ENCODE measurements around the gene DNAI1. TPM values are rescaled to one million over a fixed set of nuclear protein-coding genes. Genes with fewer than 3 reads are reported as not detected.
A peak's percentile ranks its signal among the peaks of the same experiment; 100 is the strongest.

DNAI1 gene
- total RNA-seq, 1 donor from 2014 or later: 1.8 TPM

GRCh38 chr9:34491596-34491995 lies 33.0 kb downstream of the DNAI1 start:
- H3K4me1 ChIP-seq (ENCODE audit: insufficient read depth, low read length): no peaks in the 10 kb centered on the region
- H3K9me3 ChIP-seq (ENCODE audit: insufficient read depth, low read depth, low read length): no peaks in the 10 kb centered on the region
- H3K27me3 ChIP-seq (ENCODE audit: insufficient read depth, low read length): peaks cover 27% of the 10 kb centered on the region
- H3K27ac ChIP-seq (ENCODE audit: low read depth, low read length): no peak overlapping the region
- Mint-ChIP-seq H3K9me3 (ENCODE audit: unreplicated experiment) (peaks cover 4% of the 10 kb centered on the region), H3K27me3 (ENCODE audit: low read depth, unreplicated experiment) (peaks cover 64% of the 10 kb centered on the region), H3K27ac (ENCODE audit: unreplicated experiment) (no peak overlapping the region), H3K36me3 (ENCODE audit: low read depth, unreplicated experiment) (peaks cover 2% of the 10 kb centered on the region), H3K4me1 (ENCODE audit: low read depth, unreplicated experiment) (no peaks in the 10 kb centered on the region), H3K4me3 (ENCODE audit: unreplicated experiment) (no peak overlapping the region)
- H2AFZ ChIP-seq (ENCODE audit: low read depth, low read length): no peak overlapping the region
- H3K4me3 ChIP-seq (ENCODE audit: insufficient read depth, low read depth, low read length): no peak overlapping the region
- no peaks in the 10 kb centered on the region for H3K79me2 ChIP-seq (ENCODE audit: insufficient read depth, low read length)
- no peaks in the 10 kb centered on the region for H4K20me1 ChIP-seq (ENCODE audit: insufficient read depth, low read length)
- no peaks in the 10 kb centered on the region for H3K36me3 ChIP-seq (ENCODE audit: insufficient read depth, low read length)
- TF ChIP-seq CTCF (IDR thresholded peaks at IDR 0.05; ENCODE audit: insufficient read depth, low read depth, low read length): no peak
- no peak for TF ChIP-seq EZH2 (IDR thresholded peaks at IDR 0.05; ENCODE audit: insufficient read depth, low read length)
- no peak overlapping the region for H3K4me2 ChIP-seq (ENCODE audit: low read length)
- FAIRE-seq (no peak), DNase-seq (ENCODE audit: low read depth) (no peak)
- no peak overlapping the region for H3K9ac ChIP-seq (ENCODE audit: low read length)

GRCh38 chr9:34492051-34492450 lies 33.4 kb downstream of the DNAI1 start:
- H3K27me3 Mint-ChIP-seq (ENCODE audit: low read depth, unreplicated experiment): peaks cover 61% of the 10 kb centered on the region
- H3K4me1 Mint-ChIP-seq (ENCODE audit: low read depth, unreplicated experiment): no peaks in the 10 kb centered on the region
- H3K4me3 Mint-ChIP-seq (ENCODE audit: unreplicated experiment): no peak overlapping the region
- H3K9me3 Mint-ChIP-seq (ENCODE audit: unreplicated experiment): peaks cover 4% of the 10 kb centered on the region
- Histone ChIP-seq H3K9ac (ENCODE audit: low read length) (no peak overlapping the region), H3K9me3 (ENCODE audit: insufficient read depth, low read depth, low read length) (no peaks in the 10 kb centered on the region), H3K27ac (ENCODE audit: low read depth, low read length) (no peak overlapping the region), H3K36me3 (ENCODE audit: insufficient read depth, low read length) (no peaks in the 10 kb centered on the region), H3K4me1 (ENCODE audit: insufficient read depth, low read length) (no peaks in the 10 kb centered on the region), H3K79me2 (ENCODE audit: insufficient read depth, low read length) (no peaks in the 10 kb centered on the region), H3K27me3 (ENCODE audit: insufficient read depth, low read length) (peaks cover 27% of the 10 kb centered on the region), H3K4me2 (ENCODE audit: low read length) (no peak overlapping the region), H2AFZ (ENCODE audit: low read depth, low read length) (no peak overlapping the region), H3K4me3 (ENCODE audit: insufficient read depth, low read depth, low read length) (no peak overlapping the region), H4K20me1 (ENCODE audit: insufficient read depth, low read length) (no peaks in the 10 kb centered on the region)
- H3K27ac Mint-ChIP-seq (ENCODE audit: unreplicated experiment): no peak overlapping the region
- TF ChIP-seq CTCF (IDR thresholded peaks at IDR 0.05; ENCODE audit: insufficient read depth, low read depth, low read length): no peak
- DNase-seq (ENCODE audit: low read depth) (no peak), FAIRE-seq (no peak)
- peaks cover 2% of the 10 kb centered on the region for H3K36me3 Mint-ChIP-seq (ENCODE audit: low read depth, unreplicated experiment)

- Mint-ChIP-seq H3K9me3 (ENCODE audit: unreplicated experiment) (peaks cover 2% of the 10 kb centered on the region), H3K27me3 (ENCODE audit: low read depth, unreplicated experiment) (peaks cover 62% of the 10 kb centered on the region), H3K27ac (ENCODE audit: unreplicated experiment) (no peak overlapping the region), H3K4me3 (ENCODE audit: unreplicated experiment) (no peak overlapping the region), H3K4me1 (ENCODE audit: low read depth, unreplicated experiment) (peaks cover 6% of the 10 kb centered on the region), H3K36me3 (ENCODE audit: low read depth, unreplicated experiment) (peaks cover 2% of the 10 kb centered on the region)
- Histone ChIP-seq H3K27ac (ENCODE audit: low read depth, low read length) (no peak overlapping the region), H4K20me1 (ENCODE audit: insufficient read depth, low read length) (no peaks in the 10 kb centered on the region), H3K4me1 (ENCODE audit: insufficient read depth, low read length) (no peaks in the 10 kb centered on the region), H3K4me2 (ENCODE audit: low read length) (no peak overlapping the region), H3K36me3 (ENCODE audit: insufficient read depth, low read length) (no peaks in the 10 kb centered on the region), H3K4me3 (ENCODE audit: insufficient read depth, low read depth, low read length) (no peak overlapping the region), H2AFZ (ENCODE audit: low read depth, low read length) (no peak overlapping the region), H3K9ac (ENCODE audit: low read length) (no peak overlapping the region), H3K27me3 (ENCODE audit: insufficient read depth, low read length) (peaks cover 20% of the 10 kb centered on the region), H3K79me2 (ENCODE audit: insufficient read depth, low read length) (no peaks in the 10 kb centered on the region), H3K9me3 (ENCODE audit: insufficient read depth, low read depth, low read length) (no peaks in the 10 kb centered on the region)
- TF ChIP-seq CTCF (IDR thresholded peaks at IDR 0.05; ENCODE audit: insufficient read depth, low read depth, low read length) (no peak), EZH2 (IDR thresholded peaks at IDR 0.05; ENCODE audit: insufficient read depth, low read length) (no peak)
- DNase-seq (ENCODE audit: low read depth): peak; percentile 31
- FAIRE-seq: peak; percentile 49
These were observed 35.4 kb downstream of the DNAI1 start for GRCh38 chr9:34493972-34494535.

All from astrocyte (in vitro differentiated cells and primary cell).